Spinal cord (tissue), 10 donors: ENCODE results near the gene CA6. TPM values are rescaled to one million over a fixed set of nuclear protein-coding genes. Genes with fewer than 3 reads are reported as not detected.
"Not testable (repeated sequence)": the region's sequence is repeated elsewhere in the genome, so short reads cannot be mapped to it uniquely, and the experiment has no call there.

Source experiments
- DNase-seq, 6 donors: peaks; one replicate each; pipeline versions ENCODE4 v3.0.0 to v3.0.0-alpha.2; 2013 to 2015; ENCODE audit warnings: low spot score in 6 of 6, low read depth in 4 of 6
- H3K27ac ChIP-seq: one replicate; pipeline ENCODE4 v1.5.1; 2013; ENCODE audit warnings: low read depth, low read length, control low read depth
- H3K27me3 ChIP-seq: one replicate; pipeline ENCODE4 v1.6.1; 2013; ENCODE audit warnings: low read length; ENCODE audit not compliant: control insufficient read depth, insufficient read depth
- H3K36me3 ChIP-seq: one replicate; pipeline ENCODE4 v1.6.1; 2013; ENCODE audit warnings: low read length; ENCODE audit not compliant: control insufficient read depth, insufficient read depth
- H3K4me1 ChIP-seq: one replicate; pipeline ENCODE4 v1.6.1; 2013; ENCODE audit warnings: low read length; ENCODE audit not compliant: control insufficient read depth, insufficient read depth
- H3K4me3 ChIP-seq: one replicate; pipeline ENCODE4 v1.5.1; 2013; ENCODE audit warnings: low read depth, low read length, control low read depth
- H3K9me3 ChIP-seq: one replicate; pipeline ENCODE4 v1.6.1; 2013; ENCODE audit warnings: low read length; ENCODE audit not compliant: control insufficient read depth, insufficient read depth
- WGBS: methylation state at CpG from one replicate; pipeline ENCODE4 v1.1.5; 2013; ENCODE audit warnings: missing lambda C conversion rate; ENCODE audit not compliant: insufficient coverage; 5-methylcytosine and 5-hydroxymethylcytosine counted together
- long read RNA-seq, 4 donors: transcript quantifications; one replicate each; lab custom pipeline, GENCODE V29; 2026
- polyA plus RNA-seq, 2 donors: library from polyadenylated mRNA; unstranded; fragments of 120-200 nt; gene quantifications; one replicate each; pipeline ENCODE4 v1.2.1, GENCODE V29; 2013; ENCODE audit not compliant: insufficient read length in 2 of 2
- total RNA-seq, 2 donors: library from RNA; depleted of rRNA in 1 of 2; stranded (reverse); fragments of 120-200 nt in 1 of 2; fragments of >200 nt in 1 of 2; gene quantifications; one replicate each; pipeline versions ENCODE4 v1.2.3 to v1.2.4, GENCODE V29; 2013 to 2014
- donor health status: healthy.

CA6 gene
- total RNA-seq (not detected), polyA plus RNA-seq (under 1 TPM in 1 of 2 donors, not detected in 1; 0.30 TPM)
- long read RNA-seq, donor 1 = 0 reads
- long read RNA-seq, donor 2 = 0 reads
- long read RNA-seq, donor 3 = 0 reads
- long read RNA-seq, donor 4 = 0 reads

DNA sequence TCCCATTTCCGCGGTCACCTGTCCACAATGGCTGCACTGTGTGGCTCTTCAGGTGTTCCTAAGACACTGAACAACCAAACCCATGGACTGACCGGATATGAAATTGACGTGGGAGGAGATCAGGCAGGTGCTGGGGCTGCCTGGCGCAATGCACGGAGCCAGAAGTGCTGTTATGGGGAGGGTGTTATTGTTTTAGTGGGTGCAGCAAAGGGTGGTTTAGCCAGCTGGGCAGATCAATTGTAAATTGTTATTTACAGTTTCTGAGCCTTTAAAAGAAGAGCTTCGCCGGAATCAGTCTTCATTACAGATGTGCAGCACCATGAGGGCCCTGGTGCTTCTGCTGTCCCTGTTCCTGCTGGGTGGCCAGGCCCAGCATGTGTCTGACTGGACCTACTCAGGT, at the start of gene CA6:
CA6 (plus strand) TSS at position 301 of the 400 bp plus-strand sequence; CDS start at position 320, 19 bp downstream.
- Histone ChIP-seq H3K27ac (peak within 1 kb of the TSS; percentile 78), H3K9me3 (no peaks in the 10 kb centered on the region), H3K36me3 (no peaks in the 10 kb centered on the region), H3K27me3 (no peaks in the 10 kb centered on the region), H3K4me3 (no peak within 1 kb of the TSS), H3K4me1 (peaks cover 53% of the 10 kb centered on the region)
- DNase-seq = no peak
- WGBS = 83% methylated on average over 8 of the region's 8 CpGs

- H3K4me1 ChIP-seq, H3K9me3 ChIP-seq, H3K4me3 ChIP-seq, H3K27ac ChIP-seq, H3K36me3 ChIP-seq, DNase-seq, H3K27me3 ChIP-seq: not testable (repeated sequence)
- 83% methylated on average over 3 of the region's 3 CpGs for WGBS
Measured at GRCh38 chr1:8896775-8897174, 48.9 kb upstream of the CA6 start.

GRCh38 chr1:8897505-8897904, 48.2 kb upstream of the CA6 start:
- not testable (repeated sequence) for H3K36me3 ChIP-seq, DNase-seq, H3K27ac ChIP-seq, H3K9me3 ChIP-seq, H3K27me3 ChIP-seq, H3K4me1 ChIP-seq, H3K4me3 ChIP-seq
- no CpG with 5 or more reads among the region's 4 CpGs for WGBS

DNA sequence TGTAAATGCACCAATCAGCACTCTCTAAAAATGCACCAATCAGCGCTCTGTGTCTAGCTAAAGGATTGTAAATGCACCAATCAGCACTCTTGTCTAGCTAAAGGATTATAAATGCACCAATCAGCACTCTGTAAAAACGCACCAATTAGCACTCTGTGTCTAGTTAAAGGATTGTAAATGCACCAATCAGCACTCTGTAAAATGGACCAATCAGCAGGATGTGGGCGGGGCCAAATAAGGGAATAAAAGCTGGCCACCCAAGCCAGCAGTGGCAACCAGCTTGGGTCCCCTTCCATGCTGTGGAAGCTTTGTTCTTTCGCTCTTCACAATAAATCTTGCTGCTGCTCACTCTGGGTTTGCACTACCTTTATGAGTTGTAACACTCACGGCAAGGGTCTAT, 47.2 kb upstream of the CA6 start:
- 94% methylated on average over 5 of the region's 5 CpGs for WGBS
- not testable (repeated sequence) for H3K4me1 ChIP-seq, H3K27ac ChIP-seq, H3K4me3 ChIP-seq, H3K9me3 ChIP-seq, H3K27me3 ChIP-seq, H3K36me3 ChIP-seq, DNase-seq

DNA sequence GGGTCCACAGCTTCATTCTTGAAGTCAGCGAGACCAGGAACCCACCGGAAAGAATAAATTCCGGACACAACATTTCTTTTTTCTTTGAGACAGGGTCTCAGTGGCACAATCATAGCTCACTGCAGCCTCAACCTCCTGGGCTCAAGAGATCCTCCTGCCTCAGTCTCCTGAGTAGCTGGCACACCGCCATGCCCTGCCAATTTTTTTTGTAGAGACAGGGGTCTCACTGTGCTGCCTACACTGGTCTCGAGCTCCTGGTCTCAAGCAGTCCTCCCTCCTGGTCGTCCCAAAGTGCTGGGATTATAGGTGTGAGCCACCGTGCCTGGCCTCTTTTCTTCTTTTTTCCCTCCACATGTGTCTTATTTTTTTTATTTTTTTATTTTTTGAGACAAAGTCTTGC, 46.6 kb upstream of the CA6 start:
- H3K9me3 ChIP-seq = no peaks in the 10 kb centered on the region
- H3K4me3 ChIP-seq = no peak overlapping the region
- DNase-seq = no peak
- WGBS = 95% methylated on average over 4 of the region's 7 CpGs
- H3K4me1 ChIP-seq = no peaks in the 10 kb centered on the region
- H3K36me3 ChIP-seq = no peaks in the 10 kb centered on the region
- no peaks in the 10 kb centered on the region for H3K27me3 ChIP-seq
- no peak overlapping the region for H3K27ac ChIP-seq

DNA sequence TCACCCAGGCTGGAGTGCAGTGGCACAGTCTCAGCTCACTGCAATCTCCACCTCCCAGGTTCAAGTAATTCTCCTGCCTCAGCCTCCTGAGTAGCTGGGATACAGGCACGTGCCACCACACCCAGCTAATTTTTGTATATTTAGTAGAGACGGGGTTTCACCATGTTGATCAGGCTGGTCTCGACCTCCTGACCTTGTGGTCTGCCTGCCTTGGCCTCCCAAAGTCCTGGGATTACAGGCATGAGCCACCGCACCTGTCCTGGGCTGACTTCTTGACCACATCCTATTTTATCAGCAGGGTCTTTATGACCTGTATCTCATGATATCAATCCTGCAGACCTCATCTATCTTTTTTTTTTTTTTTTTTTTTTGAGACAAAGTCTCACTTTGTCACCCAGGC, 45.0 kb upstream of the CA6 start:
- H3K9me3 ChIP-seq, H3K27me3 ChIP-seq, H3K36me3 ChIP-seq, DNase-seq, H3K27ac ChIP-seq, H3K4me1 ChIP-seq, H3K4me3 ChIP-seq: not testable (repeated sequence)
- 96% methylated on average over 3 of the region's 4 CpGs for WGBS

DNA sequence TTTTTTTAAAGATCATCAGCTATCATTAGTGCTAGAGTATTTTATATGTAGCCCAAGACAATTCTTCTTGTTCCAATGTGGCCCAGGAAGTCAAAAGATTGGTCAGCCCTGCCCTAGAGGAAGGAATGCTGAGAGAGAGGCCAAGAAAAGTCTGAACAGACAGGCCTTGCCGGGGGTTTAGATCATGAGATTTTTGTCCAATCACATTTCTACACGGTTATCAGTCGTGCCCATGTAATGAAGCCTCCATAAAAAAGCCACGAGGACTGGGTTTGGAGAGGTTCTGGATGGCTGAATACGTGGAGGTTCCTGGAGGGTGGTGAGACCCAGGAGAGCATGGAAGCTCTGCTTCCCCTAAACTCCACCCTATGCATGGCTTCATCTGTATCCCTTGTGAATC, 42.9 kb upstream of the CA6 start:
- 96% methylated on average over 3 of the region's 5 CpGs for WGBS
- H3K36me3 ChIP-seq = no peaks in the 10 kb centered on the region
- peaks cover 4% of the 10 kb centered on the region for H3K4me1 ChIP-seq
- H3K27me3 ChIP-seq = no peaks in the 10 kb centered on the region
- no peak overlapping the region for H3K4me3 ChIP-seq
- H3K27ac ChIP-seq = no peak overlapping the region
- no peak for DNase-seq
- H3K9me3 ChIP-seq = no peaks in the 10 kb centered on the region

DNA sequence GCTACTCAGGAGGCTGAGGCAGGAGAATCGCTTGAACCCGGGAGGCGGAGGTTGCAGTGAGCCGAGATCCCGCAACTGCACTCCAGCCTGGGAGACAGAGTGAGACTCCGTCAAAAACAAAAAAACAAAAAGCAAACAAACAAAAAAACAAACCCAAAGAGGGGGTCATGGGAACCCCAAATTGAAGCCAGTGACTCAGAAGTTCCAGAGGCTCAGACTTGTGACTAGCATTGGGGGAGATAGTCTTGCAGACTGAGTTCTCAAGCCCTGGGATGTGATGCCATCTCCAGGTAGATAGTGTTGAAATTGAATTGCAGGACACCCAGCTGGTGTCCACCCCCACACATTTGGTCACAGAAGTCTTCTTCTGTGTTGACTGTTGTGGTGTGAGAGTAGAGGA, 42.3 kb upstream of the CA6 start:
- no peak for DNase-seq
- peaks cover 4% of the 10 kb centered on the region for H3K4me1 ChIP-seq
- H3K27ac ChIP-seq = no peak overlapping the region

GRCh38 chr1:8903908-8904650, 41.6 kb upstream of the CA6 start:
- no peaks in the 10 kb centered on the region for H3K9me3 ChIP-seq
- WGBS = 100% methylated on average over 1 of the region's 6 CpGs
- no peaks in the 10 kb centered on the region for H3K36me3 ChIP-seq
- no peaks in the 10 kb centered on the region for H3K27me3 ChIP-seq
- H3K4me1 ChIP-seq = peaks cover 4% of the 10 kb centered on the region
- H3K27ac ChIP-seq = no peak overlapping the region
- H3K4me3 ChIP-seq = no peak overlapping the region
- DNase-seq = peak in 2 of 6 donors; percentile 46 to 68

More for the DNA sequence above, 42.3 kb upstream of the CA6 start:
- Histone ChIP-seq H3K36me3 (no peaks in the 10 kb centered on the region), H3K4me3 (no peak overlapping the region), H3K9me3 (no peaks in the 10 kb centered on the region), H3K27me3 (no peaks in the 10 kb centered on the region)
- WGBS = no CpG with 5 or more reads among the region's 6 CpGs

GRCh38 chr1:8905582-8906191, 40.0 kb upstream of the CA6 start:
- DNase-seq = peak in 1 of 6 donors; percentile 41
- 73% methylated on average over 9 of the region's 9 CpGs for WGBS
- Histone ChIP-seq H3K9me3 (no peaks in the 10 kb centered on the region), H3K4me3 (no peak overlapping the region), H3K27me3 (no peaks in the 10 kb centered on the region), H3K4me1 (peaks cover 4% of the 10 kb centered on the region), H3K36me3 (no peaks in the 10 kb centered on the region), H3K27ac (no peak overlapping the region)
